Mesenchymal stem cell (in vitro differentiated cells and primary cell): ENCODE results near the gene EML4.

ENCODE experiments used
- DNase-seq: peaks from one replicate; pipeline ENCODE4 v3.0.0-alpha.2; 2013
- H2AFZ ChIP-seq: one replicate; pipeline ENCODE4 v1.6.1; 2013; ENCODE audit warnings: low read depth, mild to moderate bottlenecking, control low read depth, inconsistent platforms, low read length, moderate library complexity
- H2AK5ac ChIP-seq: 2 replicates; pipeline ENCODE4 v1.6.1; 2013; ENCODE audit warnings: low read length, moderate library complexity, mild to moderate bottlenecking, inconsistent platforms; ENCODE audit not compliant: severe bottlenecking
- H2BK120ac ChIP-seq: one replicate; pipeline ENCODE4 v1.6.1; 2013; ENCODE audit warnings: low read depth, mild to moderate bottlenecking, inconsistent platforms, low read length, moderate library complexity
- H2BK12ac ChIP-seq, 2 experiments: one replicate each; pipeline ENCODE4 v1.6.1; 2013; ENCODE audit warnings: inconsistent platforms in 2 of 2, low read length in 2 of 2, mild to moderate bottlenecking in 2 of 2, moderate library complexity in 2 of 2, control low read depth in 1 of 2
- H2BK15ac ChIP-seq: one replicate; pipeline ENCODE4 v1.6.1; 2013; ENCODE audit warnings: mild to moderate bottlenecking, low read depth, inconsistent platforms; ENCODE audit not compliant: poor library complexity, severe bottlenecking
- H2BK5ac ChIP-seq: 2 replicates; pipeline ENCODE4 v1.6.1; 2013; ENCODE audit warnings: low read depth, mild to moderate bottlenecking, low read length, control low read depth, inconsistent platforms; ENCODE audit not compliant: poor library complexity, severe bottlenecking
- H3K14ac ChIP-seq, 2 experiments: one replicate each; pipeline ENCODE4 v1.6.1; 2013; ENCODE audit warnings: inconsistent platforms in 2 of 2, low read length in 2 of 2, control low read depth in 1 of 2, mild to moderate bottlenecking in 1 of 2, moderate library complexity in 1 of 2
- H3K18ac ChIP-seq, 2 experiments: one replicate each; pipeline ENCODE4 v1.6.1; 2013; ENCODE audit warnings: inconsistent platforms in 2 of 2, low read length in 2 of 2, control low read depth in 1 of 2, low read depth in 1 of 2, mild to moderate bottlenecking in 1 of 2
- H3K23ac ChIP-seq, 2 experiments: one replicate each; pipeline ENCODE4 v1.6.1; 2013; ENCODE audit warnings: inconsistent platforms in 2 of 2, low read length in 2 of 2, mild to moderate bottlenecking in 2 of 2, moderate library complexity in 2 of 2, control low read depth in 1 of 2
- H3K27ac ChIP-seq: 2 replicates; pipeline ENCODE4 v1.5.1; 2013; ENCODE audit warnings: mild to moderate bottlenecking, moderate library complexity, low read length, control low read depth, inconsistent platforms; ENCODE audit not compliant: poor library complexity, severe bottlenecking
- H3K27me3 ChIP-seq, 2 experiments: 2 replicates each; pipeline versions ENCODE4 v1.6.1 to v1.7.0; 2013; ENCODE audit warnings: low read length in 2 of 2, mild to moderate bottlenecking in 2 of 2, moderate library complexity in 2 of 2, control low read depth in 1 of 2, inconsistent platforms in 1 of 2; ENCODE audit not compliant: control insufficient read depth in 1 of 2, insufficient read depth in 1 of 2
- H3K36me3 ChIP-seq, 2 experiments: 2 replicates each; pipeline versions ENCODE4 v1.6.1 to v1.7.0; 2013; ENCODE audit warnings: low read length in 2 of 2, control low read depth in 1 of 2, inconsistent platforms in 1 of 2, low read depth in 1 of 2, mild to moderate bottlenecking in 1 of 2; ENCODE audit not compliant: insufficient read depth in 2 of 2, control insufficient read depth in 1 of 2
- H3K4ac ChIP-seq, 2 experiments: one replicate each; pipeline ENCODE4 v1.6.1; 2013; ENCODE audit warnings: inconsistent platforms in 2 of 2, low read length in 2 of 2, mild to moderate bottlenecking in 2 of 2, moderate library complexity in 2 of 2, control low read depth in 1 of 2, low read depth in 1 of 2
- H3K4me1 ChIP-seq: 2 replicates; pipeline ENCODE4 v1.6.1; 2013; ENCODE audit warnings: low read depth, low read length, control low read depth; ENCODE audit not compliant: control insufficient read depth, insufficient read depth
- H3K4me2 ChIP-seq: 2 replicates; pipeline ENCODE4 v1.6.1; 2013; ENCODE audit warnings: low read length, mild to moderate bottlenecking, inconsistent platforms; ENCODE audit not compliant: poor library complexity, severe bottlenecking
- H3K4me3 ChIP-seq, 2 experiments: 2 replicates each; pipeline versions ENCODE4 v1.5.1 to v1.7.0; 2013; ENCODE audit warnings: low read length in 2 of 2, mild to moderate bottlenecking in 2 of 2, control low read depth in 1 of 2, low read depth in 1 of 2; ENCODE audit not compliant: insufficient read depth in 1 of 2
- H3K79me1 ChIP-seq: replicated peaks from 2 replicates; pipeline ENCODE4 v1.6.1; 2013; ENCODE audit warnings: mild to moderate bottlenecking, control low read depth, low read length, inconsistent platforms; ENCODE audit not compliant: poor library complexity, severe bottlenecking
- H3K9ac ChIP-seq: 2 replicates; pipeline ENCODE4 v1.7.0; 2013; ENCODE audit warnings: mild to moderate bottlenecking, low read length, moderate library complexity
- H3K9me3 ChIP-seq: 2 replicates; pipeline ENCODE4 v1.7.0; 2013; ENCODE audit warnings: mild to moderate bottlenecking, low read length; ENCODE audit not compliant: control insufficient read depth
- H4K8ac ChIP-seq: one replicate; pipeline ENCODE4 v1.6.1; 2013; ENCODE audit warnings: inconsistent platforms, mild to moderate bottlenecking, low read length, moderate library complexity
- H4K91ac ChIP-seq: one replicate; pipeline ENCODE4 v1.6.1; 2013; ENCODE audit warnings: mild to moderate bottlenecking, low read length, inconsistent platforms
- WGBS: methylation state at CpG from one replicate; pipeline ENCODE4 v1.1.7; 2013; ENCODE audit warnings: mixed read lengths; 5-methylcytosine and 5-hydroxymethylcytosine counted together

Gene EML4

GRCh38 chr2:42245396-42245795, 76.2 kb downstream of the EML4 start:
- Histone ChIP-seq H4K8ac (no peak overlapping the region), H3K36me3 (peaks cover 0 to 18% of the 10 kb centered on the region in 2 experiments), H3K23ac (no peak overlapping the region), H2AFZ (no peak overlapping the region), H3K4me3 (no peak overlapping the region), H4K91ac (no peak overlapping the region), H3K79me1 (peaks cover 22% of the 10 kb centered on the region), H2BK15ac (no peak overlapping the region), H2BK12ac (no peak overlapping the region), H3K9ac (peak overlapping the region; percentile 69), H3K4me2 (no peak overlapping the region), H3K4me1 (no peaks in the 10 kb centered on the region), H3K9me3 (no peaks in the 10 kb centered on the region), H2AK5ac (no peak overlapping the region), H3K18ac (no peak overlapping the region), H3K14ac (no peak overlapping the region), H3K27ac (no peak overlapping the region), H2BK120ac (no peak overlapping the region), H2BK5ac (no peak overlapping the region), H3K27me3 (no peaks in the 10 kb centered on the region), H3K4ac (no peak overlapping the region)
- DNase-seq = no peak
- WGBS = 97% methylated on average over 4 of the region's 4 CpGs

DNA sequence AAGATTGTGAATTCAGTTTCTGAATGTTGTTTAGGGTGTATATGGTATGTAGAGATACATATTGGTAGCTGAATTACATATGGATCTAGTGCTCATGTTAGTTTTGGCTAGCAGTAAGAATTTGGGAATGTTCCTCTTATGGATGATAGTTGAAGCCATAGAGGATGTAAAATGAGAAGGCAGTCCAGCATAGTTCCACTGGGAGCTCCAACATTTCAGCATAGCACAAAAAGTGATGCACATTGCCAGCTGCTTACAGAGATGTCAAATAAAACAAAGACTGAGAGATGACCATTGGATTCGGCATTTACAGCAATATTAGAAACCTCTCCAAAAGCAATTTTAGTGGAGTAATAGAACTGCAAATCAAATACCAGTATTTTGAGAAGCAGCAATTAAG, 77.4 kb downstream of the EML4 start:
- no CpG with 5 or more reads among the region's 1 CpG for WGBS
- Histone ChIP-seq H3K79me1 (peaks cover 22% of the 10 kb centered on the region), H3K27me3 (no peaks in the 10 kb centered on the region), H3K23ac (no peak overlapping the region), H2AFZ (no peak overlapping the region), H3K18ac (no peak overlapping the region), H3K4me2 (no peak overlapping the region), H3K27ac (no peak overlapping the region), H2AK5ac (no peak overlapping the region), H3K36me3 (peaks cover 0 to 18% of the 10 kb centered on the region in 2 experiments), H2BK15ac (no peak overlapping the region), H4K8ac (no peak overlapping the region), H3K14ac (no peak overlapping the region), H3K4ac (no peak overlapping the region), H3K9me3 (no peaks in the 10 kb centered on the region), H3K4me3 (no peak overlapping the region), H2BK12ac (no peak overlapping the region), H3K4me1 (no peaks in the 10 kb centered on the region), H4K91ac (no peak overlapping the region), H2BK5ac (no peak overlapping the region), H2BK120ac (no peak overlapping the region), H3K9ac (no peak overlapping the region)
- DNase-seq = no peak

DNA sequence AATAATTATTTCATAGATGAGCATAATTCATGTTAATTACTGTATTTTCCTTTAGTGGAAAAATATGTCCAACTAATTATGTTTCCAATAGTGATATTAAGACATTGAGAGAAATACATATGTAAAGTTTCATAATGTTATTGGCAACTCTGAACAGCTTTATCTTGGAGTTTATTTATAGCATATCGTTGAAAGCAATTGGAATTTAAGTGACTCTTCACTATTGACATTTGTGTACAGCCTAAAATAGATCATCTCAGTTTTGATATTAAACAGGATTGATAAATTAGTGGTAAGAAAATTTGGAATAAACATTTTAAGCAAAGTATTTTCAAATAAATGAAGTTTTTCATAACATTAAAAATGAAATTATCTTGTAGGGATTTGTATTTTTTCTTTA, 79.7 kb downstream of the EML4 start:
- Histone ChIP-seq H3K4me2 (no peak overlapping the region), H3K4ac (no peak overlapping the region), H3K14ac (no peak overlapping the region), H3K4me3 (no peak overlapping the region), H3K27ac (no peak overlapping the region), H2BK120ac (no peak overlapping the region), H2AK5ac (no peak overlapping the region), H3K79me1 (peaks cover 16% of the 10 kb centered on the region), H4K8ac (no peak overlapping the region), H2AFZ (no peak overlapping the region), H3K4me1 (no peaks in the 10 kb centered on the region), H2BK5ac (no peak overlapping the region), H2BK15ac (no peak overlapping the region), H3K9me3 (no peaks in the 10 kb centered on the region), H3K27me3 (no peaks in the 10 kb centered on the region), H3K9ac (no peak overlapping the region), H3K23ac (no peak overlapping the region), H3K36me3 (peaks cover 0 to 18% of the 10 kb centered on the region in 2 experiments), H2BK12ac (no peak overlapping the region), H4K91ac (no peak overlapping the region), H3K18ac (no peak overlapping the region)
- no CpG with 5 or more reads among the region's 1 CpG for WGBS
- no peak for DNase-seq

GRCh38 chr2:42249284-42249683, 80.1 kb downstream of the EML4 start:
- no peak overlapping the region for H3K9ac ChIP-seq
- WGBS = no CpG with 5 or more reads among the region's 2 CpGs
- H4K91ac ChIP-seq = no peak overlapping the region
- H3K79me1 ChIP-seq = peaks cover 19% of the 10 kb centered on the region
- H2BK12ac ChIP-seq = no peak overlapping the region
- no peaks in the 10 kb centered on the region for H3K4me1 ChIP-seq
- no peaks in the 10 kb centered on the region for H3K27me3 ChIP-seq
- H2BK120ac ChIP-seq = no peak overlapping the region
- H4K8ac ChIP-seq = no peak overlapping the region
- H3K4me3 ChIP-seq = no peak overlapping the region
- no peak overlapping the region for H3K27ac ChIP-seq
- H3K23ac ChIP-seq = no peak overlapping the region
- H2BK15ac ChIP-seq = no peak overlapping the region
- peaks cover 0 to 18% of the 10 kb centered on the region in 2 experiments for H3K36me3 ChIP-seq
- H3K4me2 ChIP-seq = no peak overlapping the region
- H2AK5ac ChIP-seq = no peak overlapping the region
- H2BK5ac ChIP-seq = no peak overlapping the region
- no peaks in the 10 kb centered on the region for H3K9me3 ChIP-seq
- no peak overlapping the region for H3K4ac ChIP-seq
- H2AFZ ChIP-seq = no peak overlapping the region
- no peak for DNase-seq
- no peak overlapping the region for H3K14ac ChIP-seq
- H3K18ac ChIP-seq = no peak overlapping the region
